ENCODE measurements around the gene NOPCHAP1.

- no peak for TF ChIP-seq CTCF (IDR thresholded peaks at IDR 0.05)
- no peak for TF ChIP-seq POLR2A (IDR thresholded peaks at IDR 0.05)
Observed at GRCh38 chr12:104955703-104956102, 30.4 kb upstream of the NOPCHAP1 start.
